GM12801 (cell line): Measurements from ENCODE around the gene TLX1.

Experiments used
- TF ChIP-seq, protein P1 (sequence below): IDR thresholded peaks from one replicate; pipeline ENCODE4 v1.5.1; 2011; ENCODE audit warnings: control low read depth; ENCODE audit not compliant: insufficient read length; ENCODE audit errors: extremely low read depth

Gene TLX1

GRCh38 chr10:101092881-101093354 lies 38.2 kb upstream of the TLX1 start:
- TF ChIP-seq, protein P1, sequence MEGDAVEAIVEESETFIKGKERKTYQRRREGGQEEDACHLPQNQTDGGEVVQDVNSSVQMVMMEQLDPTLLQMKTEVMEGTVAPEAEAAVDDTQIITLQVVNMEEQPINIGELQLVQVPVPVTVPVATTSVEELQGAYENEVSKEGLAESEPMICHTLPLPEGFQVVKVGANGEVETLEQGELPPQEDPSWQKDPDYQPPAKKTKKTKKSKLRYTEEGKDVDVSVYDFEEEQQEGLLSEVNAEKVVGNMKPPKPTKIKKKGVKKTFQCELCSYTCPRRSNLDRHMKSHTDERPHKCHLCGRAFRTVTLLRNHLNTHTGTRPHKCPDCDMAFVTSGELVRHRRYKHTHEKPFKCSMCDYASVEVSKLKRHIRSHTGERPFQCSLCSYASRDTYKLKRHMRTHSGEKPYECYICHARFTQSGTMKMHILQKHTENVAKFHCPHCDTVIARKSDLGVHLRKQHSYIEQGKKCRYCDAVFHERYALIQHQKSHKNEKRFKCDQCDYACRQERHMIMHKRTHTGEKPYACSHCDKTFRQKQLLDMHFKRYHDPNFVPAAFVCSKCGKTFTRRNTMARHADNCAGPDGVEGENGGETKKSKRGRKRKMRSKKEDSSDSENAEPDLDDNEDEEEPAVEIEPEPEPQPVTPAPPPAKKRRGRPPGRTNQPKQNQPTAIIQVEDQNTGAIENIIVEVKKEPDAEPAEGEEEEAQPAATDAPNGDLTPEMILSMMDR = no peak

DNA sequence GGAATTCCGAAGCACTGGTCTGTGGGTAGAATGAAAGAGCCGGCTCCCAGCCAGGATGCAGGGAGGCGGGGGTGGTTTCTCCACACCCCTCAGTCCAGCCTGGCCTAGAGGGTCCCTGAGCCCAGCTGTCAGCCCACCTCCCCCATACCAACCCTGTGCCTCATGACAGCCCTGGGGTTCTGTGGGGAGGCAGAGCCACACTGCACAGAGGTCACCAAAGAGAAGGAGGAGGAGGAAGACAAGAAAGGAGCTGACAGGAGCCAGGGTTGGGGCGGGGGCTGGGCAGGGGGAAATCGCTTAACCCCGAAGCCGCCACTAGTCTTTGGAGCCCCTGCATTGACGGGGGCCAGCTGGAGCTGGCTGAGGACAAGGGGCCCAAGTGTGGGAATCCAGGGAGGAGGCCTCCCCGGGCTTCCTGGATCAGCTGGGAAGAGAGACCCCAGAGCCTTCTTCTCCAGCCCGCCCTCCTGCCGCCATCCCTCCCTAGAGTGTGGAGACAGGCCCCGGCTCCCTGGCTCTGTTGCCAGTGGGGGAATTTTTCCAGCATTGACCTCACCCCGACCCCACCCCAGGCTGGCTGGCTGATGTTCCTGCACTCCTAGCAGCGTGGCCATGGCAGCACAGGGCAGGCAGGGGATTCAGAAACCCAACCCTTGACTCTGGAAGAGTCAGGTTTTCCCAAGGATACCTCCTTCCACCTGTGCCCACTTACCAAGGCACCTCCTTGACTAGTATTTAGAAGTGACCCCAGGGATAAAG lies 36.8 kb upstream of the TLX1 start:
- TF ChIP-seq, protein P1 = no peak

- TF ChIP-seq, protein P1 = no peak
Observed at GRCh38 chr10:101095004-101095403, 36.1 kb upstream of the TLX1 start.

DNA sequence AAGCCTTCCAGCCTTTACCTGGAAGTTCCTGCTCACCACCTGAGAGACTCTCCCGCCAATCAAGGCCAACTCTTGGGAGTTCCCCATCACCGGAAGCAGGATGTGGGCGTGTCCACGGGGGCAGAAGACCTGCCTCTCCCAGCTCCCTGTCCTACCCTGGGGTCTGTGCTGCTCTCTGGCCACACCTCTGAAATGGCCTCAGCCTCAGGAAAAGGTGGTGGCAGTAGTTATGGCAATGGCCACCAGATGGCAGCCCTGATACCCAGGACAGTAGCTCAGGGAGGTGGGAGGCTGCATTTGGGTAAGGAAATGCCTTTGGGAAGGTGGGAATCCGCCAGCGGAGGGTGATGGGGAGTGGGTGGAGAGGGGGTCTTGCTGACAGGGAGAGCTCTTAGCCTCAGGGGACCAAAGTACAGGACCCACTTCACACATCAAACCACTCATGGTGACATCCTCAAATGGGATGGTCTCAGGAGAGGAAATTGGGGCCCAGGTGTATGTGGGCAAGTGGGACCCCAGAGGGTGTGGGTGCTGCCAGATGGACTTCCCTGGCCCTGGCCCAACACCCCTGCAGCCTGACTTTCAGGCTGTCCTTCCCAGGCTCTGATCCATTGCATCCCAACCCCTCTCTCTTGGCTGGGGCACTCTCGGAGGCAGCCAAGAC lies 35.4 kb upstream of the TLX1 start:
- TF ChIP-seq, protein P1 = no peak

DNA sequence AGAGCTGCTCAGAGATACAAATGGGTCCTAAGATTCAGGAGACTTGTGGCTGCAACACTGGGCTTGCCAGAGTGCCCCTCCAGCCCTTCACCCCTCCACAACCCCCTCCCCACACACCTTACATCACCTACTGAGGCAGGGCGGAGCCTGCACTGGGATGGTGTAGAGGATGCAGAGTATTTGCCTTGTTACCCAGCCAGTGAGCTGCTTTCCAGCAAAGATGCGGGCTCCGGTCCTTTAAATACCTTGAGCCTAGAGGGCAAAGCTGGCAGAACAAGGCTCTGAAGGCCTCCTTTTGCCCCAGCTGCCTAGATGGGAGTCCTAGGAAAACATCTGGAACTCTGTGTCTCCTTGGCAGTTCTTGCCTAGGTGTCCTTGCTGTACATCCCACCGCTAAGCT lies 34.7 kb upstream of the TLX1 start:
- TF ChIP-seq, protein P1 = no peak

- TF ChIP-seq, protein P1 = no peak
Observed at GRCh38 chr10:101097881-101098280, 33.2 kb upstream of the TLX1 start.

- TF ChIP-seq, protein P1 = no peak
Observed at GRCh38 chr10:101099901-101100300, 31.2 kb upstream of the TLX1 start.
